SK-N-SH treated with all-trans-retinoic acid at 6 μM for 48 hours (cell line): ENCODE results near the gene RRBP1.

Experiments
- ATAC-seq: fragments of 200-7000 bp; cut with Tn5 transposase; 3 replicates; pipeline ENCODE4 v1.9.1; 2020; ENCODE audit warnings: mild to moderate bottlenecking, moderate library complexity
- BACH2 ChIP-seq: fragments of 250-450 bp; sonication (Bioruptor Pico); IDR thresholded peaks from 2 replicates; pipeline ENCODE4 v1.9.0; 2021; ENCODE audit warnings: mild to moderate bottlenecking, borderline replicate concordance
- CREB5 ChIP-seq: fragments of 250-450 bp; sonication (Bioruptor Pico); IDR thresholded peaks from 2 replicates; pipeline ENCODE4 v1.5.1; 2020; ENCODE audit warnings: low read depth, mild to moderate bottlenecking, moderate library complexity
- CSDC2 ChIP-seq: fragments of 250-450 bp; sonication (Bioruptor Pico); IDR thresholded peaks from 2 replicates; pipeline ENCODE4 v1.5.0; 2020; ENCODE audit warnings: mild to moderate bottlenecking, moderate library complexity
- CSRNP3 ChIP-seq: fragments of 250-450 bp; sonication (Bioruptor Pico); IDR thresholded peaks from 2 replicates; pipeline ENCODE4 v1.5.1; 2021; ENCODE audit warnings: mild to moderate bottlenecking, moderate library complexity
- ESRRG ChIP-seq: fragments of 250-450 bp; sonication (Bioruptor Pico); IDR thresholded peaks from 2 replicates; pipeline ENCODE4 v1.6.1; 2021; ENCODE audit warnings: mild to moderate bottlenecking
- GLIS3 ChIP-seq: fragments of 250-450 bp; sonication (Bioruptor Pico); IDR thresholded peaks from 2 replicates; pipeline ENCODE4 v1.5.0; 2020; ENCODE audit warnings: mild to moderate bottlenecking, moderate library complexity
- ISL1 ChIP-seq: fragments of 250-450 bp; sonication (Bioruptor Pico); IDR thresholded peaks from 2 replicates; pipeline ENCODE4 v2.1.2; 2022; ENCODE audit warnings: mild to moderate bottlenecking, moderate library complexity
- OSR1 ChIP-seq: fragments of 250-450 bp; sonication (Bioruptor Pico); IDR thresholded peaks from 2 replicates; pipeline ENCODE4 v1.8.0; 2022; ENCODE audit warnings: moderate library complexity, mild to moderate bottlenecking, inconsistent platforms
- PATZ1 ChIP-seq: fragments of 250-450 bp; sonication (Bioruptor Pico); IDR thresholded peaks from 2 replicates; pipeline ENCODE4 v1.8.0; 2020; ENCODE audit warnings: mild to moderate bottlenecking, moderate library complexity, borderline replicate concordance
- POU6F1 ChIP-seq: fragments of 250-450 bp; sonication (Bioruptor Pico); IDR thresholded peaks from 2 replicates; pipeline ENCODE4 v1.8.0; 2021; ENCODE audit warnings: low read depth, mild to moderate bottlenecking, moderate library complexity, borderline replicate concordance
- PPARA ChIP-seq: fragments of 250-450 bp; sonication (Bioruptor Pico); IDR thresholded peaks from 2 replicates; pipeline ENCODE4 v1.5.0; 2020; ENCODE audit warnings: mild to moderate bottlenecking, borderline replicate concordance
- RARB ChIP-seq: fragments of 250-450 bp; sonication (Bioruptor Pico); IDR thresholded peaks from 2 replicates; pipeline ENCODE4 v1.8.0; 2021; ENCODE audit warnings: mild to moderate bottlenecking, moderate library complexity
- SNAI2 ChIP-seq: fragments of 250-450 bp; sonication (Bioruptor Pico); IDR thresholded peaks from 2 replicates; pipeline ENCODE4 v1.5.0; 2020; ENCODE audit warnings: mild to moderate bottlenecking, moderate library complexity
- TCF4 ChIP-seq: fragments of 250-450 bp; sonication (Bioruptor Pico); IDR thresholded peaks from 2 replicates; pipeline ENCODE4 v1.8.0; 2021; ENCODE audit warnings: mild to moderate bottlenecking, moderate library complexity, borderline replicate concordance
- TOX ChIP-seq: fragments of 250-450 bp; sonication (Bioruptor Pico); IDR thresholded peaks from 2 replicates; pipeline ENCODE4 v1.8.0; 2021; ENCODE audit warnings: mild to moderate bottlenecking, moderate library complexity, borderline replicate concordance
- TSHZ2 ChIP-seq: fragments of 250-450 bp; sonication (Bioruptor Pico); IDR thresholded peaks from 2 replicates; pipeline ENCODE4 v1.5.0; 2020; ENCODE audit warnings: mild to moderate bottlenecking, moderate library complexity
- ZC3H10 ChIP-seq: fragments of 250-450 bp; sonication (Bioruptor Pico); IDR thresholded peaks from 2 replicates; pipeline ENCODE4 v1.5.1; 2021; ENCODE audit warnings: mild to moderate bottlenecking, moderate library complexity
- ZFP3 ChIP-seq: fragments of 250-450 bp; sonication (Bioruptor Pico); IDR thresholded peaks from 2 replicates; pipeline ENCODE4 v1.5.0; 2020; ENCODE audit warnings: mild to moderate bottlenecking, moderate library complexity
- ZFP30 ChIP-seq: fragments of 450-650 bp; formaldehyde crosslinking; IDR thresholded peaks from 2 replicates; pipeline ENCODE4 v1.5.0; 2022; ENCODE audit warnings: mild to moderate bottlenecking, moderate library complexity
- ZNF565 ChIP-seq: fragments of 450-650 bp; formaldehyde crosslinking; conservative IDR thresholded peaks from 2 replicates; pipeline ENCODE4 v1.5.0; 2020; ENCODE audit warnings: low read depth, mild to moderate bottlenecking, moderate library complexity
- ZNF70 ChIP-seq: fragments of 450-650 bp; formaldehyde crosslinking; IDR thresholded peaks from 2 replicates; pipeline ENCODE4 v1.5.0; 2020; ENCODE audit warnings: mild to moderate bottlenecking, moderate library complexity
- ZNF8 ChIP-seq: fragments of 450-650 bp; formaldehyde crosslinking; IDR thresholded peaks from 2 replicates; pipeline ENCODE4 v1.5.0; 2020; ENCODE audit warnings: mild to moderate bottlenecking, moderate library complexity

RRBP1 gene

GRCh38 chr20:17614176-17614811 is 67.7 kb downstream of the RRBP1 start:
- no peak for TF ChIP-seq ZFP3 (CRISPR knock-in tag)
- no peak for TF ChIP-seq TOX (CRISPR knock-in tag)
- TF ChIP-seq GLIS3 (CRISPR knock-in tag) = no peak
- TF ChIP-seq ZFP30 = no peak
- TF ChIP-seq TCF4 (CRISPR knock-in tag) = no peak
- TF ChIP-seq POU6F1 (CRISPR knock-in tag) = no peak
- no peak for TF ChIP-seq TSHZ2 (CRISPR knock-in tag)
- no peak for TF ChIP-seq ESRRG (CRISPR knock-in tag)
- no peak for TF ChIP-seq ISL1 (CRISPR knock-in tag)
- TF ChIP-seq PATZ1 = no peak
- TF ChIP-seq ZNF70 = no peak
- no peak for TF ChIP-seq CREB5
- TF ChIP-seq CSRNP3 (CRISPR knock-in tag) = no peak
- no peak for TF ChIP-seq CSDC2 (CRISPR knock-in tag)
- TF ChIP-seq OSR1 (CRISPR knock-in tag) = no peak
- TF ChIP-seq ZNF8 (CRISPR knock-in tag) = no peak
- TF ChIP-seq, all 23 proteins: peak for 0
- ATAC-seq = no peak

GRCh38 chr20:17613328-17614175 is 68.5 kb downstream of the RRBP1 start:
- ATAC-seq = no peak
- no peak for TF ChIP-seq RARB (CRISPR knock-in tag)
- TF ChIP-seq TSHZ2 (CRISPR knock-in tag) = no peak
- TF ChIP-seq PPARA (CRISPR knock-in tag) = no peak
- no peak for TF ChIP-seq ISL1 (CRISPR knock-in tag)
- TF ChIP-seq ZNF8 (CRISPR knock-in tag) = no peak
- TF ChIP-seq CSRNP3 (CRISPR knock-in tag) = no peak
- no peak for TF ChIP-seq ZNF565
- no peak for TF ChIP-seq SNAI2 (CRISPR knock-in tag)
- no peak for TF ChIP-seq ESRRG (CRISPR knock-in tag)
- no peak for TF ChIP-seq PATZ1
- no peak for TF ChIP-seq ZC3H10 (CRISPR knock-in tag)
- TF ChIP-seq BACH2 (CRISPR knock-in tag) = no peak
- no peak for TF ChIP-seq GLIS3 (CRISPR knock-in tag)
- no peak for TF ChIP-seq TCF4 (CRISPR knock-in tag)
